Mesothelial cell of epicardium (in vitro differentiated cells): ENCODE measurements around the gene YPEL1. TPM values are rescaled to one million over a fixed set of nuclear protein-coding genes. Genes with fewer than 3 reads are reported as not detected.
A peak's percentile ranks its signal among the peaks of the same experiment; 100 is the strongest.

Experiments used
- DNase-seq, 2 experiments: peaks; one replicate each; pipeline ENCODE4 v3.0.0; 2021; ENCODE audit warnings: low spot score in 2 of 2; ENCODE audit not compliant: unreplicated experiment in 2 of 2
- H3K27ac Mint-ChIP-seq: 2 replicates; pipeline ENCODE4 v1.8.0; 2021; ENCODE audit warnings: mixed read lengths
- H3K27me3 Mint-ChIP-seq: 2 replicates; pipeline ENCODE4 v1.8.0; 2021; ENCODE audit warnings: low read depth, mixed read lengths
- H3K36me3 Mint-ChIP-seq: 2 replicates; pipeline ENCODE4 v1.8.0; 2021; ENCODE audit warnings: mixed read lengths
- H3K4me1 Mint-ChIP-seq: 2 replicates; pipeline ENCODE4 v1.8.0; 2021; ENCODE audit warnings: mixed read lengths
- H3K4me3 Mint-ChIP-seq: 2 replicates; pipeline ENCODE4 v1.8.0; 2021; ENCODE audit warnings: mild to moderate bottlenecking, moderate library complexity, mixed read lengths
- H3K9me3 Mint-ChIP-seq: 2 replicates; pipeline ENCODE4 v1.8.0; 2021; ENCODE audit warnings: mixed read lengths
- total RNA-seq: library from RNA; stranded (reverse); gene quantifications from 3 replicates; pipeline ENCODE4 v1.2.1, GENCODE V29; 2021
- TF ChIP-seq, protein P1 (sequence below): fragments of 200-600 bp; sonication (generic); IDR thresholded peaks from one replicate; pipeline ENCODE4 v1.5.0; 2021; ENCODE audit warnings: antibody characterized with exemption; ENCODE audit not compliant: unreplicated experiment

Gene YPEL1
- total RNA-seq, 1 donor from 2014 or later: 17.2 TPM

DNA sequence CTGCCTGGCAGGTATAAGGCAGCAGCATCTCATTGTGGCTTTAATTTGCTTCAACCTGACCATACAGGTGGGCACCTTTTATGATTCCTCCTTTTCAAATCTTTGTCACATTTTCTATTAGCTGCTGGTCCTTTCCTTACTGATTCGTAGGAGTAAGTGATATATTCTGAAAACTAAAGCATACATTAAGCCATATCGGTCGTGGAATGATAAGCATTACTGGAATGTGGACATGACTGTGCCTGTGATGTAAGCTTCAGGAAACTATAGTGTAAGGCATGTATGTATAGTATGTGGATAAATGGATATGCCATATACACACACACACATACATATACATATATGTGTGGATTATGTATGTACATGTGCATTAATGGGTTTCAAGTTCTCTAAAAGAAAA, 20.8 kb downstream of the YPEL1 start:
- H3K27me3 Mint-ChIP-seq: no peaks in the 10 kb centered on the region
- peaks cover 33% of the 10 kb centered on the region for H3K4me1 Mint-ChIP-seq
- DNase-seq: no peak
- peaks cover 7% of the 10 kb centered on the region for H3K36me3 Mint-ChIP-seq
- H3K9me3 Mint-ChIP-seq: no peaks in the 10 kb centered on the region
- H3K4me3 Mint-ChIP-seq: no peak overlapping the region
- TF ChIP-seq, protein P1, sequence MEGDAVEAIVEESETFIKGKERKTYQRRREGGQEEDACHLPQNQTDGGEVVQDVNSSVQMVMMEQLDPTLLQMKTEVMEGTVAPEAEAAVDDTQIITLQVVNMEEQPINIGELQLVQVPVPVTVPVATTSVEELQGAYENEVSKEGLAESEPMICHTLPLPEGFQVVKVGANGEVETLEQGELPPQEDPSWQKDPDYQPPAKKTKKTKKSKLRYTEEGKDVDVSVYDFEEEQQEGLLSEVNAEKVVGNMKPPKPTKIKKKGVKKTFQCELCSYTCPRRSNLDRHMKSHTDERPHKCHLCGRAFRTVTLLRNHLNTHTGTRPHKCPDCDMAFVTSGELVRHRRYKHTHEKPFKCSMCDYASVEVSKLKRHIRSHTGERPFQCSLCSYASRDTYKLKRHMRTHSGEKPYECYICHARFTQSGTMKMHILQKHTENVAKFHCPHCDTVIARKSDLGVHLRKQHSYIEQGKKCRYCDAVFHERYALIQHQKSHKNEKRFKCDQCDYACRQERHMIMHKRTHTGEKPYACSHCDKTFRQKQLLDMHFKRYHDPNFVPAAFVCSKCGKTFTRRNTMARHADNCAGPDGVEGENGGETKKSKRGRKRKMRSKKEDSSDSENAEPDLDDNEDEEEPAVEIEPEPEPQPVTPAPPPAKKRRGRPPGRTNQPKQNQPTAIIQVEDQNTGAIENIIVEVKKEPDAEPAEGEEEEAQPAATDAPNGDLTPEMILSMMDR: no peak
- peak overlapping the region; percentile 37 for H3K27ac Mint-ChIP-seq

DNA sequence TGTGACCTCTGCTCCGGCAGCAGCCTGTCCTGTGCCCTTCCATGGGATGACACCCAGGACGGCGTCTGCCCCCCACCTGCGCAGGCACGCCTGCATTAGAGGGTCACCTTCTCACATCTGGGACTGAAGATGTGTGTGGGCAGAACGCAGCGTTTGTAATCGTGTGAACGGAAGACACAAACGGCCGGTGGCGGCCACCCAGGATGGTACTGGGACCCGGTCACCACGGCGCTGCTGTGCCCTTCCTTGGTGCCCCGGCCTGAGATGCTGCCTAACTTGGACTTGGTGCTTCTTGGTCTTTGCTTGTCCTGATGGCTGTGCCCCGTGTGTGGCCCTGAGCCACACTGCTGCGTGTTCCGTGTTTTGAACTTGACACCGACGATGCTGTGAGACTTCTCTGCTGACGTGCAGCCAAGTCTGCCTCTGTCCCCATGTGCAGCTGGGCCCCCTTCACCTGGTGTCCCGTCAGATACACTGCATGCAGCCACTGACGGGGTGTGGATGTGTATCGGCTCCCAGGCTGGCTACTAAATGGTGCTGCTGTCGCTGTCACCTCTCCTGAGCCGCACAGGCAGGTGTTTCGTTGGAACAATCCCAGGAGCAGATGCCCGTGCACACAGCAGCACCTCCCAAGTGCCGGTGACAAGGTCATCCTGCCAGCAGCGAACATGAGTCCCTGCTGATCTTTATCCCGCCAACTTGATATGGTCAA, 21.4 kb downstream of the YPEL1 start:
- no peak for DNase-seq
- Mint-ChIP-seq H3K4me1 (peaks cover 33% of the 10 kb centered on the region), H3K27me3 (no peaks in the 10 kb centered on the region), H3K36me3 (peaks cover 10% of the 10 kb centered on the region), H3K4me3 (no peak overlapping the region), H3K9me3 (no peaks in the 10 kb centered on the region), H3K27ac (peak overlapping the region; percentile 37)
- TF ChIP-seq, protein P1: no peak

DNA sequence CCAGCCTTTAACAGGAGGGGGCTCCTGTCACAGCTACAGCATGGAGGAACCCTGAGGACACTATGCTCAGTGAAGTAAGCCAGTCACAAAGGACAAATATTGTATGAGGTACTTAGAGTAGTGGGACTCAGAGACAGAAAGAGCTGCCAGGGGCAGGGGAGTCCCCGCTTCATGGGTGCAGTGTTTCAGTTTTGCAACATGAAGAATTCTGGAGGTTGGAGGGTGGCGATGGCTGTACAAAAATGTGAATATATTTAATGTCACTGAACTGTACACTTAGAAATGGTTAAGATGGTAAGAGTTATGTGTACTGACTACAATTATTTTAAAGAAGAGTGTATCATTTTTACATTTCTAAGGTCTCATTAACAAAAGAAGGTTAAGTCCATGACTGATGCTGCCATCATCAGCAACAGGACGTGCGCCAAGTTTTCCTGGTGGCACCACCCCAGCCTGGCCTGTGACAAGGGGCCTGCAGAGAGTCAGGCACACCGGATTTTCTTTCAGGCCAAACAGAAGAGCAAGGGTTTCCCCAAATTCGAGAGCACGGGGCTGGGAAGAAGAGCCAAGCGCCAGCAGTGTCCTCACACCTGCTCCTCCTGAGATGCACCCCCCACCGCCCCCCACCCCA, 22.1 kb downstream of the YPEL1 start:
- Mint-ChIP-seq H3K4me1 (peaks cover 28% of the 10 kb centered on the region), H3K27me3 (no peaks in the 10 kb centered on the region), H3K9me3 (no peaks in the 10 kb centered on the region), H3K36me3 (peaks cover 10% of the 10 kb centered on the region), H3K4me3 (peak overlapping the region; percentile 15), H3K27ac (peak overlapping the region; percentile 78)
- no peak for DNase-seq
- TF ChIP-seq, protein P1: no peak

DNA sequence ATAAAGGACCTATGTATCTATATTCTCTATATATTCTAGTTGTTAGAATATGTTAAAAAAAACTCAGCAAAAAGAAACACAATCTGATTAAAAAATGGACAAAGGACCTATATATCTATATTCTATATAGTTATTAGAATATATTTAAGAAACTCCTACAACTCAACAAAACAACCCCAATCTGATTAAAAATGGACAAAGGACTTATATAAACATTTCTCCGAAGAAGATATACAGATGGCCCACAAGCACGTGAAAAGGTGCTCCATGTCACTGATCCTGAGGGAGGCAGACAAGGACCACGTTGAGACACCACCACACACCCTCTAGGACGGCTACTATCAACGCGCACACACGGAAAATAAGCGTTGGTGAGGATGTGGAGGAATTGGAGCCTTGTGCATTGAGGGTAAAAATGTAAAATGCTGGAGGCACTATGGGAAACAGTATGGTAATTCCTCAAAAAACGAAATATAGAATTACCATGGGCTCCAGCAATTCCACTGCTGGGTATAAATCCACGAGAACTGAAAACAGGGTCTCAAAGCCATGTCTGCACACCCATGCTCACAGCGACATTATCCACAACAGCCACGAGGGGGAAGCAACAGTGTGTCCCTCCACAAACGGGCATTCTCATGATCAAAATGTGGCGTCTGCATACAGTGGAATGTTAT, 22.7 kb downstream of the YPEL1 start:
- H3K27ac Mint-ChIP-seq: peak overlapping the region; percentile 78
- H3K27me3 Mint-ChIP-seq: no peaks in the 10 kb centered on the region
- DNase-seq: peak in 1 of 2 experiments; percentile 65
- H3K9me3 Mint-ChIP-seq: no peaks in the 10 kb centered on the region
- peak overlapping the region; percentile 15 for H3K4me3 Mint-ChIP-seq
- TF ChIP-seq, protein P1: peak; percentile 74
- peaks cover 10% of the 10 kb centered on the region for H3K36me3 Mint-ChIP-seq
- H3K4me1 Mint-ChIP-seq: peaks cover 25% of the 10 kb centered on the region

DNA sequence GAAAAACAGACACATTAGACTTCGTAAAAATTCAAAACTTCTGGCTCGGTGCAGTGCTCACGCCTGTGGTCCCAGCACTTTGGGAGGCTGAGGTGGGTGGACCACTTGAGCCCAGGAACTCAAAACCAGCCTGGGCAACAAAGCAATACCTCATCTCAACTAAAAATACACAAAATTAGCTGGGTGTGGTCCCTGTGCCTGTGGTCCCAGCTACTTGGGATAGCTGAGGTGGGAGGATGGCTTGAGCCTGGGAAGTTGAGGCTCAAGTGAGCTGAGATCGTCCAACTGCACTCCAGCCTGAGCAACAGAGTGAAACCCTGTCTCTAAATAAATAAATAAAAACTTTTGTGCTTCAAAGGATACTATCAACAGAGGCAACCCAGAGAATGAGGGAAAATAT, 23.7 kb downstream of the YPEL1 start:
- DNase-seq: no peak
- Mint-ChIP-seq H3K9me3 (no peaks in the 10 kb centered on the region), H3K27me3 (no peaks in the 10 kb centered on the region), H3K4me1 (peaks cover 25% of the 10 kb centered on the region), H3K36me3 (peaks cover 10% of the 10 kb centered on the region), H3K27ac (no peak overlapping the region), H3K4me3 (no peak overlapping the region)
- TF ChIP-seq, protein P1: no peak
